ENCODE measurements around the gene LARP1.

The LARP1 gene

GRCh38 chr5:154858297-154858971 is 103.3 kb downstream of the LARP1 start, which contains the start of gene CNOT8:
Gene CNOT8, plus strand, starts transcription at chr5:154858627. Its CDS starts 4,652 bp downstream, at chr5:154863279.
- DNase-seq (ENCODE audit: low read depth in 2 of 2): peak; percentile 95 to 97

- no peak for DNase-seq (ENCODE audit: low read depth in 2 of 2)
Measured at GRCh38 chr5:154858972-154859871, 104.0 kb downstream of the LARP1 start.

GRCh38 chr5:154860123-154860522 is 104.9 kb downstream of the LARP1 start:
- no peak for DNase-seq (ENCODE audit: low read depth in 2 of 2)

- DNase-seq (ENCODE audit: low read depth in 2 of 2): no peak
Measured at GRCh38 chr5:154860765-154861164, 105.6 kb downstream of the LARP1 start.

GRCh38 chr5:154861946-154862345 is 106.8 kb downstream of the LARP1 start:
- no peak for DNase-seq (ENCODE audit: low read depth in 2 of 2)

GRCh38 chr5:154862766-154863165 is 107.6 kb downstream of the LARP1 start:
- no peak for DNase-seq (ENCODE audit: low read depth in 2 of 2)

- DNase-seq (ENCODE audit: low read depth in 2 of 2): no peak
Measured at GRCh38 chr5:154863291-154864080, 108.3 kb downstream of the LARP1 start.

GRCh38 chr5:154865466-154866184 is 110.4 kb downstream of the LARP1 start:
- DNase-seq (ENCODE audit: low read depth in 2 of 2): no peak

- DNase-seq (ENCODE audit: low read depth in 2 of 2): no peak
Measured at GRCh38 chr5:154866841-154867240, 111.7 kb downstream of the LARP1 start.

Data from stimulated activated CD8-positive, alpha-beta memory T cell treated with anti-CD3 and anti-CD28 coated beads, Interleukin-2, amount 100 ng/mL, for 1 hour (primary cell).